Measurements from ENCODE around the gene ROBO1. TPM values are rescaled to one million over a fixed set of nuclear protein-coding genes. Genes with fewer than 3 reads are reported as not detected.
A peak's percentile ranks its signal among the peaks of the same experiment; 100 is the strongest.

ROBO1 gene
- total RNA-seq, 1 experiment from 2014 or later: 14.2 TPM

DNA sequence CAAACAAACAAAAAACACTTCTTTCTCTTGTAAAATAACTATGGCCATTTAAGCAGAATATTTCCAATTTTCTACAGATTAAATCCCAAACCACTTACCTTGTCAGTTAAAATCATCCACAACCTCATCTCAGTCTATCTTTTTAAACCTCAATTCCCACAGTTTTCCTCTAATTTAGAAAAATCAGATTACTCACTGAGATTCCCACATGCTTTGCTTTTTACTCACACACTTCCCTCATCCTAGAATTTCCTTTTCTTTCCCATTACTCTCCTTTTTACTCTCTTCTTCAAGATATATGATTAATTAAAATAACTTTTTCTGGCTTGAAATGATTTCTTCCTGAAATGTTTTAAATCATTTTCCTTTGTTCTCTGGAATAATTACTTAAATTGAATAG lies 790.7 kb downstream of the ROBO1 start:
- DNase-seq (ENCODE audit: low read depth): no peak

DNA sequence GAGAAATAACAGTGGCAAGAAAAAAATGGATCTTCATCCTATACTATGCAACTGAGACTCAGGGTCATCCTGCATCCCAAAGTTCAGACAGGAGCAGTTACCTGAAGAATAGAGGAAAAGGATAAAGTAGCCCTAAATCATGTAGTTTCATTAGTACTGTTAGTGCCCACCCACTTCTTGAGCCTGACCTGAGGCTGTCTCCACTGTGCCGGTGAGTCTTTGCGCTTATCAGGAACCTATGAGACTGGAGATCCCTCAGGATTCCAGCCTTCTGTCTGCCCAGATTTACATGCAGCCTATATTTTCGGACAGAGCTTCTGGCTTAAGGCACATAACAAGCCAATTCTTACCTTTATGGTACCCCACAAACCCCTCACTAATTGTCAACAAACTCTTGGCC lies 791.6 kb downstream of the ROBO1 start:
- DNase-seq (ENCODE audit: low read depth): no peak

DNA sequence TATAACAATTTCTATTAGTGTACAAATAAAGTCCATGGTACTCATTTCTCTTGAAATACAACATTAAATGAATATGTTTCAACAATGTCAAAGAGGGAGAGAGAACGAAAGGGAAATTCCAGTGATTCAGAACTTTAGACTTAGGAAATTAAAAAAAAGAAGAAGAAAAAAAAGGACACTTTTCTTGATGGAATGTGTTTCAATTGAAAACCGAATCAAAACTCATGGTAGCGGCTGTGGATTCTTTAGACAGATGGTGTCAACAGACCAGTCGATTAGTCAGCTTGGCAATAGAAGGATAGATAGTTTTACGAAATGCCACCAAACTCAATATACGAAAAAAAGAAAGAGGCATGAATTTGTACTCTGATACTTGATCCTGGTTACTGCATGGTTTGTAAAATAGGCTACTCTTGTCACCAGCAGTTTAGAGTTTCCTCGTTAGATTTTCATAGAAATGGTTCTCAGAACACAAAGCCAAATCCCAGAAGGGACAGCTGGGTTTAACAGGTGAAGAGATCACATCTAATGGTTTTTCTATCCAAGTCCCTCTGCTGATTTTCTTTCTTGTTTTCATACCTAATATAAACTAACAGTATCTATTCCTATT lies 793.5 kb downstream of the ROBO1 start:
- DNase-seq (ENCODE audit: low read depth): peak; percentile 53

DNA sequence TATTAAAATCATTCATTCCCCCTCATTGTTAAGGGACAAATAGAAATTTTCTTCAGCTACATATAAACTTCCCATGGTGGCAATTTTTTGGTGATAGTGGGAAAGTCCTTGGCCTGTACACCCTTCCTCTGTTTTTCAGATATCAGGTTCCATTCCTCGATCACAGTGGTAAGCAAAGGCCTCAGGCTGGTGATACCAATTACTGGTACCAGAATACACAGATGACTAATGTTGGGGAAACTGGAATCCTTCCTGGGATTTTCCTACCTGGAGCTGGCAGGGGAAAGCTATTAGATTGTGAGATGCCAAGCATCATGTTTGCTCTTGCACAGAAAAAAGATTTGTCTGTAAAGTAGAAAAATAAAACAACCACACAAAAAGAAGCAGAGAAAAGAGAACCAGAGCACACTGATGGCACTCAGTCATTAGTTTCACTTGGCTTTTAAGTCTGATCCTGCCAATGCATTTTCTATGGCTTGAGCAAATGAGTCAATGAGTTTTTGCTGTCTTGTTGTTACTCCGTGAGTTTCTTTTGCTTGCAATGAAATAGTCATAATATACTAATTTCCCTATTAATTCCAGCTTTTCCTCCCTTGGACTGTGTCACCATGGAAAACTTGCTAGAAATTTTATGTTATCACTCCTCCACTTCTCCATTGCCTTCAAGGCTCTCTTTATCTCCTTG lies 795.0 kb downstream of the ROBO1 start:
- DNase-seq (ENCODE audit: low read depth): peak; percentile 42

DNA sequence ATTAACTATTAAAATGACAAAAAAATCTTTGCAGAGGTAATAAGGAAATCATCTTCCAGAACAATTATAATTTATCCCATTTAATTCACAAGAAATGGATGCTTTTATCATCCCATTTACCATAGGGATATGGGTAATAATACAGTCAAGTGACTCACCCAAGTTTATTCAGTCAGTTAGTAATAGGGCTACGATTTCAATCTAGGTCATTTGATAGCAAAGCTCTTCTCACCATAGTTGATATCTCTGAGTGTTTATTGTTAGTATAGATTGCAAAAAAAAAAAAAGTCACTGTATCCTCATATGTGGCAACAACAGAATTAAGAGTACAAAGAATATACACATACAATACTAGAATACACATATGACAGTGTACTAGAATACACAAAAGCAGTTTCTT lies 797.1 kb downstream of the ROBO1 start:
- no peak for DNase-seq (ENCODE audit: low read depth)

DNA sequence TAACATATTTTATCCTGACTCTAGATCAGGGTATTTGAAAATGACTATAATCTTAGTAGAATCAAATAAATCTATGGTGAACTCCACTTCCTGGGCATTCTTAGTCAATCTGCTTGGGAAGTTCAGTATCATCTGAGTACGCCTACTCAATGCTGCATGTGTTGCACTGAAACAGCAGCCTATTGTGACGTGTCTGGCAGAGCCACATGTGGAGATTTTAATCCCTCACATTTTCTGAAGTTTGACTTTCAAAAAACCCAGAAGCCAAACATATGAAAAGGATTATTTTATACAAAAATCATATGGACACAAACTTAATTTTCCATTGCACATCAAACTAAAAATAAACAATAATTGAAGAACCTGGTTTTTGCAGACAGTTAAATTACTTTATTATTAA lies 798.3 kb downstream of the ROBO1 start:
- no peak for DNase-seq (ENCODE audit: low read depth)

DNA sequence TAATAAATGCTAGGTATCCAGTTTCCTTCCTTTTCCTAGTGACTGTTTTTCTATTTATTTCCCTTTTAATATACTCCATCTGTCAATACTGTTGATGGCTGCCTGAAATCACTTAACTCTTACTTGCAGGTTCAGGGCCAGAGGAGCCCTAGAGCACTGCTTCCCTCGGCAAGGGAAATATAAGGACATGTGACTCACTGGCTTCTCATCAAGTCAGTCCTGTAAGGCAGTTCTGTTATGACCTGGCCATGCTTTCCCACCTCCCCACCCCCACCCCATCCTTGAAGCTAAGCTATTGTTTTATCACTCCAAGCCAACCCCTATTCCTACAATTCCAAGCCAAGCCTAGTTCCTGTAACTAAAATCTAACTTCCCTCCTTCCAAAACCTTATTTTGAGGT lies 800.7 kb downstream of the ROBO1 start:
- no peak for DNase-seq (ENCODE audit: low read depth)

DNA sequence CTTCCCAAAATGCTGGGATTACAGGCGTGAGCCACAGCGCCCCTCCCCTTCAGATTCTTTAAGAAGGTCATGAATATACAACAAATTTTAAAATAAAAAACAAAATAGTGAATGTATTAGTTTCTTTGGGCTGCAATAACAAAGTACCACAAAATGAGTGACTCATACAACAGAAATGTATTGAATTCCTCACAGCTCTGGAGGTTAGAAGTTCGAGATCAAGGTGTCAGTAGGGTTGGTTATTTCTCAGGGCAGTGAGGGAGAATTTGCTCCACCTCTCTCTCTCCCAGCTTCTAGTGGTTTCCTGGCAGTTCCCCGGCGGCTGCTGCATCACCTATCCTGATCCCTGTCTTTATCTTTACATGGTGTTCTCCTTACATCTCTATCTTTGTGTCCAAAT lies 804.0 kb downstream of the ROBO1 start:
- no peak for DNase-seq (ENCODE audit: low read depth)

DNA sequence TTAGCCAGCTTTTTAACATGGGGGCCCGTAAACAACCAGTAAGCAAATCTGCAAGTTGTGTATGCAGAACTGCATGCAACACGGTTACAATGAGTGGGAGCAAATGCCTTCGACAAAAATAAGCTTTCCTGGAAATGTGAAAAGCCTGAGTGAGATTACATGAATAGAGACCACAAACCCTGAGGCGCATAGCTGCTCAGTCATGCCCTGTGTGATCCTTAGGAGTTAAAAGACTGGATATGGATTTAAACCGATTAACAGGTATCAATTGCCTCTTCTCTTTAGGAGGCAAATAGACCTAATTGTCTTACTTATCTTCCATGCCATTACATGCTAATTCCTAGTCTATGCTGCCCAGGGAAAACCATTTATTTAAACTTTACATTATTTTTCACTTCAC lies 810.3 kb downstream of the ROBO1 start:
- no peak for DNase-seq (ENCODE audit: low read depth)

DNA sequence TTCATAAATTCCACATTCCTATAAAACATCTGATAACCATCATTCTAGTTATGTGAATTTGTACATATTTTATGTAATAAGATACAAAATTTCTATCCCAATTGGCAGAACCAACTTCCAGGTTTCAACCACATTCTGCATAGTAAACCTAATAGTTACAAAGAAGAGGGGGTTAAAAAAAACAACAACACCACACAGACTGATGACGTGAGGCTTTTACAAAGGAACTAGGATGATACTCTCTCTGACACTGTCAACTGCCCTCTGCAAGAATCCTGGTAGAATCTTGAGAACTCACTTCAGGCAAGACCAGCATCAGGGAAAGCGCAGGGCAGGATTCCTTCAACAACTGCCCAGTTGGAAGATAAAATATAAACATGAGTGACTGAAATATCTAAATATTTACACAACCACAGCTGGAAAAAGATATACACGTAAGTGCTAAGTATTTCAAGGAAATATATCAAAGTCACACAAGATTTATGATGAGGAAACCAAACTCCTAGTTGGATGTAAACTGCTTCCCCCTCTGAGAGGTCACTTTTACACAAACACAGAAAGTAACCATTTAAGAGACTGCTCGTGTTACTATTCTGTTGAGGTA lies 816.4 kb downstream of the ROBO1 start:
- peak; percentile 1 for DNase-seq (ENCODE audit: low read depth)

DNA sequence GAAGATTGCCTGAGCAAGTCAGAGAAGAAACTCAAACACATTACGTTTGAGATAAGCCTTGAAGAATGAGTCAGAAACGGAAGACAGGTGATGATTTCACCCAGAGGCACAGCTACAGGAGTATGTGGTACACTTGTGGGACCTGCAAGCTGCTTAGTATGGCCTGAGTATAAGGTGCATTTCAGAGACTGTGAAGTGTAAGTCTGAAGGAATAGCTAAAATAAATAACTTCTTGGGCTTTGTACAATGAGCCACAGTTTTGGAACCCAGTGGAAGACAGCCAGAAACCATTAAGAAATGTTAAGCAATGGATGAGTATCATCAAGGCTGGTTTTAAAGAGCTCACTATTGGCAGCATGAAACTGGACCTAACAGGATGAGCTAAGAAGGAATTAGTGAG lies 826.2 kb downstream of the ROBO1 start:
- peak; percentile 62 for DNase-seq (ENCODE audit: low read depth)

DNA sequence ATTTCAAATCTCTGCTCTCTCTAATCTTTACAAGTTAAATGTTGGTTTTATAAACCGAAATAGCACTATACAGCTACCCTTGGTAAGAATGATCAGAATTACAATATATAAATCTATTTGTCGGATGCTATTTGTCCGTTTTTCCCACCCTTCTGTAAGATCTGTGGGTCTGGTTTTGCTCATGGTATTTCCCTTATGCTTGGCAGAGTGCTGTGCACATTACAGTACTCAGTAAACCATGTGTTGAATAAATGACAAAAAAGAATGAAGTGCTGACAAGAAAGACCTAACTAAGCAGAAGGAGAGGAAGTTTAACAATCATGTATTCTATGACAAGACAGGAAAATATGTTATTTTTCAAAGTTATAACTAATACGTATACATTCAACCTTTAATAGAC lies 827.2 kb downstream of the ROBO1 start:
- DNase-seq (ENCODE audit: low read depth): no peak

DNA sequence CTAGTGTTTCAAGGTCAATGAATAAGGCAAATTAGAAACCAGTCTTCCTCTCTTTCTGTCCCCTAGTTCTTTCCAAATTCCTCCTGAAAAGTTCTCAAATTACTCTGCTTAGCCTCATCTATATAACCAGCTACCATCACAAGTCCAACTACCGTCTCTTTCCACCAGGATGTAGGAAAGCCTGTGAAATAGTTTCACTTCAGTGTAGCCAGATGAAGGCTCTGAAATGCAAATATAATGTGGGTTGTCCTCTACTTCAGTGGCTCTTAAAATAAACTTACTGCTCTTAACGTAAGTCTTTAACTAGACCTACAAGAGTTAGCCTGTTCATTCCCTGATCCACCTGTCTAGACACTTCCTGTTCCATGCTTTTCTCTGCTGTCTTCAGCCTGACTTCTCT lies 827.7 kb downstream of the ROBO1 start:
- DNase-seq (ENCODE audit: low read depth): no peak

DNA sequence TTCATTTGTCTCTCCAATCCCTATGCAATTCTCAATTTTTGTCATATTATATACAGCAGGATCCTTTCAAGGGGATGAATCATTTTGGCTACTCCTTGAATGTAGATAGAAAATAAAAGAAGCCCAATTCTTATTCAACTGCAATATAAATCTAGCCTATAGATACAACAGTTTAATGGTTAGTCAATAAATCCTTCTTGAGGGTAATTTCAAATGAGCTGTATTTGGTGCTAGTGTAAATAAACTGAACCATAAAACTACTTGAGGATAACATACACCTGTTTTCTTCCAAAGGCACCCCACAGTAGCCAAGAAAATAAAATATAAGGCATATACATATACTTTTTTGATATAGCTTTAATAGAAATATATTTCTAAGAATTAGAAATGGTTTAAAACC lies 830.3 kb downstream of the ROBO1 start:
- DNase-seq (ENCODE audit: low read depth): no peak

DNA sequence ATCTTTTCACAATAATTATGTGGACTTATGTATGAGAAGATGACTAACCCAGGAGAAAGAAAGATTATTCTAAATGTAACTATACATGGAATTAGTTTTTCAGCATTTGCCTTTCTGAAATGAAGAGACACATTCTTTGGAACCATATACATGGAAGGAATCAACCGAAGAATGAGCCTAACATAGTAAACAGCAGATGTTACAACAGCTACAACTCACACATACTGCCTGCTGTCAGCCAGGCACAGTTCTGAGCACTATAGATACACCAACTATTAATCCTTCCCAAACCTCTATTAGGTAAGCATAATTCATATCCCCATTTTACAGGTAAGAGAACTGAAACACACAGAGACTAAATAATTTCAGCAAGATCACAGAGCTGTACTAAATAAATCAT lies 840.0 kb downstream of the ROBO1 start:
- no peak for DNase-seq (ENCODE audit: low read depth)

DNA sequence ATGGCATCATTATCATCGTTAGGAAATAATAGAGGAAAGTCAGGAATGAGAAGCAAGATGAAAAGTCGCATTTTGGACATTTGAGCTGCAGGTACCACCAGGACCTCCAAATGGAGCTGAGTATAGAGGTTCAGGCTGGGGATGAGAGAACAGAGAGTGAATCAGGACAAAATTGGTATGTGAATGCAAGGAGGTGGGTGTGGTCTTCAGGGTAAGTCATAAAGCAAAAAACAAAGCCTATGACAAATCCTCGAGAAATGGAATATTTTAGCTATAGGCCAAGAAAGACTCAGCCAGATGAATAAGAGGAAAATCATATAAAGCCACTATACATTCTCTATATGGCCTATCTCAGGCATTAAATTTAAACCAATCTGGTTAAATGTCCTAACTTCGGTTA lies 841.3 kb downstream of the ROBO1 start:
- DNase-seq (ENCODE audit: low read depth): no peak

DNA sequence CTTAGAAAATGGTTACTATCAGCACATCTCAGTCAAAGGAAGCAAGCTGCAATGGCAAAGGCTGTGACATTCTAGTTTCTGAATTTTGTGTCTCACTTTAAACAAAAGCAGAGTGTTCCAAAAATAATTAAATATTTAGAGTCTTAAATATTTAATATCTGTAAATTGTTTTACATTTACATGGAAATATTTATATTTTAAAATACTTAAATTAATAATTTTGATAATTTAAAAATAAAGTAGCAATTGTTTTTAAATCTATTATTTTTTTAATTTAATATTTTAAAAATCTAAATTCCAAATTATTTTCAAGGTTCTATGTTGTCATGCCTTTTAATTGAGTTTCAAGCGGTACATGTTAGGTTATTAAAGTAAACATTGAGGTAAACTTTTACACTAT lies 843.1 kb downstream of the ROBO1 start:
- DNase-seq (ENCODE audit: low read depth): no peak

DNA sequence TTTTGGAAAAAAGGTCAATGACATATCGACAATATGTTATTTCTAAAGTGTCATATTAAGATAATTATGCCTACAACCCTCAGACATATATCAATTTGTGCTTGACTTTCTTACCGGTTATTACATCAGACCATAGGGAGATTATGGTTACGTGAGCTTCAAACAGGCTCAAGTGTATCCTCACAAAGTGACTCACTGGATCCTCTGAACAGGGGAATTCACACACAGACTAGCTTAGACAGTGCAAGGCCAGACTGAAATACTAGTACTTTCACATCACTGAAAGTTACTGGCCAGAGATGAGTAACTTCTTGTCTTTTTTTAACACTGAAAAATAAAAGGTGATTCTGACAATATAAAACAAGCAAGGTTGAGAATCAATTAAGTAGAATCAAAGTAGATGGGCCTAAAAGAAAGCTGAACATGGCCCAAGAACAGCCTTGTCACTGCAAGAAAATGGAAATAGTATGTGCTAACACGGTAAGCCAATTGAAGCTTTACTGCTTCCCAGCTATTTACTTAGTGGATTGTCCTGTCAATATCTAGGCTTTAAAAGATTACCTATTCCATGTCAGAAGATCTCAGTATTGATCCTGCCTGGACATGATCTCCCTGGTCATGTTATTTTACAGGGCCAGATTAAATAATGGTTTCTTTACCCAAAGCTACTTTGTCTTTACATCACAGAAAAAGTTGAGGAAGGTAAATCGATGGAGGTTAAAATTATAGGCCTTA lies 848.6 kb downstream of the ROBO1 start:
- peak; percentile 54 for DNase-seq (ENCODE audit: low read depth)

DNA sequence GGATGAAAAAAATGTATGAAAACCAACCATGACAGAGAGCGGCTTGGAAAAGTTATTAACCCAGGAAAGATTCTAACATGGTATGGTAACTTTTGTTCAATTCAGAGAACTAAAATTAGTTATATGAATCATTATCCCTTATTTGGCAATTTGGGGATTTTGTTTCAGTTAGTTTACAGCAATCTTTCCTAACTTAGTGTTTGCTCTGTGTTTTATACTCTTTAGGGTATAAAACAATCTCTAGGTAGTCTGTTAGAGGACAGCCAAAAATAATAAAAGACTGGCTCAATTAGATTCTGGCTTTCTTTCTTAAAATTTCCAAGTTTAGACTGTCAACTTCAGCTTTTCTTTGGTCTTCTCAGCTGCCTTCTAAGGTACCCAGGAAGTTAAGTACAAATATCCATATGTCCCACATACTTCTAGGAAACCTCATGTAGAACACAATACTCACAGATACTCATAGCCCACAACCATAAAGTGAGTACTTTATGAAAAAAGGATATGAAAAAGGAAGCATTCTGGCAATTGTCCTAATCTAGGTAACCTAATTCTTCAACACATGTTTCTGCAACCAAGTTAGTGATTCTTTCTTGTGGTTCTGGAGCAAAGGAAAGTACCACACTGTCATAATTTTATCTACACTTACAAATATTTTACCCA lies 849.3 kb downstream of the ROBO1 start:
- peak; percentile 6 for DNase-seq (ENCODE audit: low read depth)

DNA sequence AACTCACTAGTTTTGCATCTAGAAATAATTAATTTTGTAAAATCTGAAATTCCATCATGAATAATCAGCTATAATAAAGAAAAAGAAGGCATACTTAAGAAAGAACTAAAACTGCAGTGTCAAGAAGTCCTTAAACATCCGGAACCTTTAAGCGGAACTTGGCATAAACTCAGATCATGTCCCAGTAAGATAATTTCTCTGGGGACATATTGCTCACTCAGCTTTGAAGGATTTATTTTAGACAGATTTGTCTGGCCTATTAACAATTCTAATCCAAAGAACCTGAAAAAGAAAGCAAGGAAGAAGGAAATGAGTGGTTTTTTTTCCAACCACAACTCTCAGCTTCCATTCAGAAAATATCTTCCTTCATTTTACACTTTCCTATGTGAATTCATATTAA lies 850.3 kb downstream of the ROBO1 start:
- DNase-seq (ENCODE audit: low read depth): no peak

DNA sequence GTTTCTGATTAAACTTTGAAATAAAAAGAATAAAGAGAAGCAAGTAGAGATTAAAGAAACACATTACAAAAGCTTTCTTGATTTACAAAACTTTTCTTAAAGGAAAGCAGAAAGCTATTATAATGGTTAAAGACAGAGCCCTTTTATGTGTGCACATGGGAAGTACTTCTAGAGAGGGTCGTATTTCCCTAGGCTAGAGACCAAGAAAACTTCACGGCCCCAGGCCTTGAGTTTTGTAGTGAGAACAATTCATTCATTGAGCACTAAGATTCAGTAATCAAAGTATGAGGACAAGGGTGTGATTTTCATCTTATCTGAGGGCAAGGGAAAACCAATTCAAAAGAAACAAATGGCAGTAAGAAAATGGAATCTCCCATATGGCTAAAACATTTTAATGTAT lies 854.1 kb downstream of the ROBO1 start:
- no peak for DNase-seq (ENCODE audit: low read depth)

DNA sequence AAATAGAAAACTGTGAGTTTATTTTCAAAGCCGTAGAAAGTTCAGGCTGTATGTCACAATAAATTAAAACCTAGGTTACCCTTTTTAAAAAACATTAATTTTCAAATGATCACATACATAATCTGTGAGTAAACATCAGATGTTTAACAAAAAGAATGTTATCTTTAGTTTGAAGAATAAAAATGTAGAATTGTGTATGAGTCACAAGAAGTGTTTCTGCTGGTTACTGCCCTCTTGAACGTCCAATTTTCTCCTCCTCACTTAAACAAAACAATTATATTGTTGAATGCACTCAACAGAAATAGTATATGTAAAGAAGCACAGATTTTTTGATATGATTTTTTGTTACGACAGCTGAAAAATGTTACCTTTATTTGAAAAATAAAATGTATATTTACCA lies 855.1 kb downstream of the ROBO1 start:
- DNase-seq (ENCODE audit: low read depth): no peak

Data from M059J (cell line).